Esophagus squamous epithelium (tissue), 4 donors: ENCODE data around the gene BCAR3.

ENCODE experiments used
- POLR2A ChIP-seq, 4 donors: fragments of 450-650 bp; IDR thresholded peaks; one replicate each; pipeline ENCODE4 v1.6.1; 2017; ENCODE audit warnings: antibody characterized with exemption in 4 of 4, mild to moderate bottlenecking in 4 of 4, moderate library complexity in 3 of 4
- TF ChIP-seq, protein P1 (sequence below), 6 experiments: fragments of 450-650 bp in 4 of 6; fragments of 200-600 bp in 2 of 6; sonication (generic) in 2 of 6; IDR thresholded peaks; one replicate each; pipeline ENCODE4 v1.5.1; 2016 to 2019; ENCODE audit warnings: antibody characterized with exemption in 6 of 6, mild to moderate bottlenecking in 4 of 6, moderate library complexity in 4 of 6

DNA sequence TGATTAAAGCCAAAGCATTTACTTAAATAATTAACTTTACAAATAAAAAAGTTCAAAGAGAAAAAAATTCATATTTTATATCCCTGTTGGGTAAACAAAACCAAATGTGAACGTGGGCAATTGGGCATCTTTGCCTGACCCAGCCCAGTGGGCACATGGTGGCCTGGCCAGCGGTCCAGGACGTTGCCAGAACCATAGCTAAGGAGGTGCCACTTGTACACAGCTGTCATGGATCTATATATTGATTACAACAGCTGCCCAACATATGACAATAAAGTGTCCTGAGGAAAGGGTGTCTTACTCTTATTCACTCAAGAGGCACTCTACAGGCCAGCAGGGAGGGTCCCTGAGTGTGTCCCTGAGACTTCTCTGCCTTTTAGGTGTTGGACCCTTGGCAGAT is 78.5 kb downstream of the BCAR3 start:
- no peak for TF ChIP-seq POLR2A (IDR thresholded peaks at IDR 0.05)
- TF ChIP-seq, protein P1, sequence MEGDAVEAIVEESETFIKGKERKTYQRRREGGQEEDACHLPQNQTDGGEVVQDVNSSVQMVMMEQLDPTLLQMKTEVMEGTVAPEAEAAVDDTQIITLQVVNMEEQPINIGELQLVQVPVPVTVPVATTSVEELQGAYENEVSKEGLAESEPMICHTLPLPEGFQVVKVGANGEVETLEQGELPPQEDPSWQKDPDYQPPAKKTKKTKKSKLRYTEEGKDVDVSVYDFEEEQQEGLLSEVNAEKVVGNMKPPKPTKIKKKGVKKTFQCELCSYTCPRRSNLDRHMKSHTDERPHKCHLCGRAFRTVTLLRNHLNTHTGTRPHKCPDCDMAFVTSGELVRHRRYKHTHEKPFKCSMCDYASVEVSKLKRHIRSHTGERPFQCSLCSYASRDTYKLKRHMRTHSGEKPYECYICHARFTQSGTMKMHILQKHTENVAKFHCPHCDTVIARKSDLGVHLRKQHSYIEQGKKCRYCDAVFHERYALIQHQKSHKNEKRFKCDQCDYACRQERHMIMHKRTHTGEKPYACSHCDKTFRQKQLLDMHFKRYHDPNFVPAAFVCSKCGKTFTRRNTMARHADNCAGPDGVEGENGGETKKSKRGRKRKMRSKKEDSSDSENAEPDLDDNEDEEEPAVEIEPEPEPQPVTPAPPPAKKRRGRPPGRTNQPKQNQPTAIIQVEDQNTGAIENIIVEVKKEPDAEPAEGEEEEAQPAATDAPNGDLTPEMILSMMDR (IDR thresholded peaks at IDR 0.05) = no peak
